GM18517 (cell line): Measurements from ENCODE around the gene PPP2R2C.

Experiments
- ATAC-seq: cut with Tn5 transposase; IDR thresholded peaks from one replicate; pipeline ENCODE4 v1.9.1; 2021; ENCODE audit warnings: mild to moderate bottlenecking, moderate library complexity; ENCODE audit not compliant: unreplicated experiment

The PPP2R2C gene

DNA sequence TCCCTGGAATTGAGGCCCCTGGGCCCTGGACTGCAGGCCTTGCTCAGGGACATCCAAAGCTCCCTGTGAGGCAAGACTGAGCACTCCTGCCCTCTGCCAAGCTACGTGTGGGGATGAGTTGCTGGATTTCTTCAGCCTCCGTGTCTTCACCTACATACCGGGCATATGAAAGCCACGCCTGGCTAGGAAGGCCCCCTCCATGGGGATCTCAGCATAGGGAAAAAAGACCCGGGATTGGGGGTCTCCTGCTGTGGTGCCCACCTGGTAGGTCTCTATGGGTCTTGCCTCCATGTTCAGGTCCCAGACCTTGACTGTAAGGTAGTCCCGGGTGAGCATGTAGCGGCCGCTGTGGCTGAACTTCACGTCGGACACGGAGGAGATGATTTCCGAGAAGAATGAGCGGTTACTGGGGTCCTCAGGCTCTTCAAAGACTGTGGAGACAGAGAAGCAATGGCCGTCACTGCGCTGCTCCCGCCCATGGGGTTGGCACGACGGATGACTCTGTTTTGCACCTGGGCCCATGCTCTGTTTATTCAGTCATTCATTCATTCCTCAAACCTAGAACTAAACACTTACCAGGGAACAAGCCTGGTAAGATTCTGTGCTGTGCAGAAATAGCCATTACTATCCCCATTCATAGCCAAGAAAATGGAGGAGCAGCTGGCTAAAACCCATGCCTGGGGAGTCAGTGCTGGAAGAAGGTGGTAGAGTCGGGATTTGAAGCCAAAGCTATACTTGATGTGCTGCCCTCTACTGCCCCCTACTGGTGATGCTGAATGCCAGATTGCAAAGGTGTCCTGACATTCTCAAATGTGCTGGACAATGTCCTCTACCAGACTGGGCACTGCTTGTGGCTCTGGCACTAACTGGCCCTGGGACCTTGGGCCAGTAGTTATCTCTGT, 138.9 kb downstream of the PPP2R2C start:
- ATAC-seq, result no peak

DNA sequence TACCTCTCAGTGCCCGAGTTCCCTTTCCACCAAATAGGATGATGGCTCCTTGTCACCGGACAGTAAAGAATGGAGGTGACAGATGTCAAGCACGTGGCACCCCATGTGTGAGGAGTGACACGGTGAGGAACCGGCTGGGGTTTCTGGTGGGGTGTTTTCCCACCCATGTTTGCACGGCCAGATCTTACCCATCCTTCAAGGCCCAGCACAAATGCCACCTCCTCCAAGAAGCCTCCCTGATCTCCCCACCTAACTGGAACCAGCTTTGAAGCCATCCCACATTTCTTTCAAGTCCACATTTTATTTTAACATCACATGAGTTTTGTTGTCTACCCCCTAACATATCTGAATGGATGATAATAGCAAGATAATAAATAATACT, 139.8 kb downstream of the PPP2R2C start:
- ATAC-seq, result no peak

DNA sequence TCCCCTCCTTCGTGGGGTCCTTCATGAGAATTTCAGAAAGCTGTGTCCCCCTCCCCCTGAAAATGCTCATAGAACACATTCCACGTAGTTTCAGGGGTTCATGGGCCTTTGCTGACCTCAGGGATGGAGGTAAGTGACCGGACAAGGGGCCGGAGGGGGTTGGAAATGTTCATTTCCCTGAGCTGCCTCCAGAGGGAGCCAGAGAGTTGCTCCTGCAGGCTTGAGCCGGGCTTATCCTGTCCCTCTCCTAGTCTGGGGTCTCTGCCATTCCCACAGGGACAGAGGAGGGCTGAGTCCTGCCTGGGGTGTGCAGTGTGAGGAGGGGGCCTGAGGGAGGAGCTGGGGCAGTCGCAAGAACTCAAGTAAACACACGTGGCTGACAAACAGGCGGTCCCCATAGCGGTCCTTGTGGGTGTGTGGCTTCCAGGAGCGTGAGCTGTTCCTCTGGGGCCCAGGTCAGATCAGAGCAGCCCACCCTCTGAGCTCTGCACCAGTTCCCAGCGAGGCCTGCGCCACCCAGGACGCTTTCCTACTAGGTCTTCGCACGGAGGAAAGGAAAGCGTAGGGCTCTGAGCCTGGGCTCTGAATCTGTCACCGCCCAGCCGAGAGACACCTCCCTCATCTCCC, 140.3 kb downstream of the PPP2R2C start:
- no peak for ATAC-seq

DNA sequence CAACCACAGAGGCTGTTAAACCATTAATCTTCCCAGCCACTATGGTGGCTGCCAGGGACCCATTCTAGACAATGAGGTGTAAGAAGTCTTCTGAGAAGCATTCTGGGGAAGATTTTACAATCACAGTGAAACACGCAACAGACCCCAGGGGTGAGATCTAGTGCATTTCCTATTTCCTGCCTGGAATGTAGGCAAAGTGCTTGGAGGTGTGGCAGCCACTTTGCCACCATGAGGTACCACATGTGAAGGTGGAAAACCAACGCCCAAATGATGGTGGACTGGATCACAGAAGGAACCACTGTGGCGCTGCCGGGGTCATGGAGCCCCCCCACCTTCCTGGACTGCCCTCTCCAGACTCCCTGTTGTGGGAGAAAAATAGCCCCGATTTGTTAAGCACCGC, 140.9 kb downstream of the PPP2R2C start:
- no peak for ATAC-seq

DNA sequence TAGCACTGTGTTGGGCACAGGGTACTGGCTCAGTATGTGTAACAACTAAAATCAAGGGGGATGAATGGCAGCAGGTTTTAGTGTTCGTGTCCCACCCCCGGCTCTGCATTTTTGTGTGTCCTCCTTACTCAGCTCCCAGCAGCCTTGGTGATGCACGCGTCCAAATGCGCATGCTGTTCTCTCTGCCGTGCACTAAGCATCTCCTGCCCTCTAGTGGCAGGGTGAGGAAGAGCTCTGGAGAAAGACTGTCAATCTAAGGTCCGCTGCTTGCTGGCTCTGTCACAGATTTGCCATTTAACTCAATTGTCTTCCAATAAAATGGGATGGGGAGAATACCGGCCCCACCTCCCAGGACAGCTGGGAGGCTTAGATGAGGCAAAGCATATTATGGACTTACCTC, 141.4 kb downstream of the PPP2R2C start:
- ATAC-seq, result no peak

DNA sequence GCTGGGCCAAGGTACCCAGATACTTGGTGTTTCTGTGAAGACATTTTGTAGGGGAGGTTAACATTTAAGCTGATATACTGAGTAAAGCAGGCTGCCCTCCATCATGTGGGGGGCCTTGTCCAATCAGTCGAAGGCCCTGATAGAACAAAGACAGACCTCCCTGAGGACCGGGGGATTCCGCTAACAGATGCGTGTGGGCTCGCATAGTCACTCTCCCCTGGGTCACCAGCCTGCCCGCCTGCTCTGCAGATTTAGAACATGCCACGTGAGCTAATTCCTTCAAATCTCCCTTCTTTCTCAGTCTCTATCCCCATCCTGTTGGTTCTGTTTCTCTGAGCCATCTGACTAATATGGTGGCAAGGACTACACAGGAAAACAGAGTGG, 142.0 kb downstream of the PPP2R2C start:
- ATAC-seq, result no peak

DNA sequence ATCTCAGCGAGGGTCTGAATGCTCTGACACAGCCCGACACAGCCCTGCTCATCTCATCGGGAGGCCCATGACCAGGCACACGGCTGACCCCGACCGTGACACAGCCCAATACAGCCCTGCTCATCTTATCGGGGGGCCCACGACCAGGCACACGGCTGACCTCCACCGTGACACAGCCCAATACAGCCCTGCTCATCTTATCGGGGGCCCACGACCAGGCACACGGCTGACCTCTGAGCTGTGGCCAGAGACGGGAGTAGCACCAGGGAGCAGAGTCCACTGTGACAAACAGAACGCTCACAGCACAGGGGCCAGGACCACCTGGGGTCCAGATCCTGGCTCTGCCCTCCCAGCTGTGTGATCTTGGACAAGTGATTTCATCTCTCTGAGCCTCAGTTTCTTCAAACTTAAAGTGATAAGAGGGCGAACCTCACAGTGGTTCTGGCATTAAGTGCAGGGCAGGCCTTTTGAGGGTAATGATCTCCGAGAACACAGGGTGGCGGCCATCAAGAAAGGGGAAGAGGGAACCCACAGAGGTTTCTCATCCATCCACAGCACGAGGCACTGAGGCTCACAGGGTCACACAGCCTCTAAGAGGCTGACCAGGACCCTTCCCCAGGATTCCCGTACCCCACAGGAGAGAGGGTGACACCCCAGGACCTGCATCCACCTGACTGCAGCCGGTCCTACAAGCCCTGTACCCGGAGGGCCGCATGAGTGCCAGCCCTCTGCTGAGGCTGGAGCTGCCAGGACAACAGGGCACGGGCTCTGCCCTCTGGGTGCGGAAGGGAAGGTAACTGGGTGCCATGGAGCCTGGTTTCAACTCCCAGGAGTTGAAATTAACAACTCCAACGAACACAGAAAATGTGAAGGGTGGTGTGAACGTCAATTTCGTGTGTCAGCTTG, 142.7 kb downstream of the PPP2R2C start:
- no peak for ATAC-seq

DNA sequence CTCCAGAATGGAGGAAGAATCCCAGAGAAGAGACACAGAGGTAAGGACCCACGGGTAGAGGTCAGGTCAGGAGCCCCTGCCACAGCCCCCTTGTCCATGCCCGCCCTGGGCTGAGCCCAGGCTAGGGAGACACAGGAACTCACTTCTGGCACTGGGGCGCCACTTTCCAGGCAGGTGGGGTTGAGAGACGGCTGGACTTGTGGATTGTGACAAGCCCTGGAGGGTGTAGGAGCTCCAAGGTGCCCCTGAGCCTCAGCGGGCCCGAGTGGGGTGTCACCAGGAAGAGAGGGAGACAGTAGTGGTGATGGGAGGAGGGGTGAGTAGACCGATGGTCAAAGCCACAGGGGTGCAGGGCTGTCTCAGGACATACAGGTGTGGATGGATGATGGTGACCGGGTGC, 143.9 kb downstream of the PPP2R2C start:
- no peak for ATAC-seq

DNA sequence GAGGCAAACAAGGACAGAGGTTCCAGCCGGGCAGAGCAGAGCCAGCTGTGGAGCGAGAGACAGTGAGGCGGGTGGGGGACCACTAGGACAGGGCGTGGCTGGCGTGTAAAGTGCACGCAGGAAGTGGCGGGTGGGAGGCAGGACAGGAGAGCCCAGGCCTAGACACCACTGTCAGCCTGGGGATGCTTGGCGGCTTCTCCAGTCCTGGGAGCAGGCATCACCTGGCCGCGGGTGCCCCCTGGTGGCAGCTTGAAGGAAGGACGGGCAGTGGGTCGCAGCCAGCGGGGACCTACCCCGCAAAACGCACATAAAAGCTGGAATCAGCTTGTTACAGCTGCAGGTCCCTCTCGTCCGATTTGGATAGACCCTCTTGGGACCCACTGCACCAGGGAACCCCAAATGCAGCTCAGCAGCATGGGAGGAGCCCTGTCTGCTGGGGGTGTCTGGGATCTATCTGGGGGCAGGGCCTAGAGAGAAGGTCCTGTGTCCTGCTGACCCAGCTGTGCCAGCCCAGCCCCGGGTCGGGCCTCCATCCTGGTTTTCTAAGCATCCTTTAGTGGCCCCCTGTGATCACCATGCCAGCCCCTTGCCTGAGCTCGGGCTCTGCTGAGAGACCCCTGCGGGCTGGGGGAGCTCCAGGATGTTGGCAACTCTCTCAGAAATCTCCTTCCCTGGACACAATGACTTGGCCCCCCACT, 145.0 kb downstream of the PPP2R2C start:
- no peak for ATAC-seq

DNA sequence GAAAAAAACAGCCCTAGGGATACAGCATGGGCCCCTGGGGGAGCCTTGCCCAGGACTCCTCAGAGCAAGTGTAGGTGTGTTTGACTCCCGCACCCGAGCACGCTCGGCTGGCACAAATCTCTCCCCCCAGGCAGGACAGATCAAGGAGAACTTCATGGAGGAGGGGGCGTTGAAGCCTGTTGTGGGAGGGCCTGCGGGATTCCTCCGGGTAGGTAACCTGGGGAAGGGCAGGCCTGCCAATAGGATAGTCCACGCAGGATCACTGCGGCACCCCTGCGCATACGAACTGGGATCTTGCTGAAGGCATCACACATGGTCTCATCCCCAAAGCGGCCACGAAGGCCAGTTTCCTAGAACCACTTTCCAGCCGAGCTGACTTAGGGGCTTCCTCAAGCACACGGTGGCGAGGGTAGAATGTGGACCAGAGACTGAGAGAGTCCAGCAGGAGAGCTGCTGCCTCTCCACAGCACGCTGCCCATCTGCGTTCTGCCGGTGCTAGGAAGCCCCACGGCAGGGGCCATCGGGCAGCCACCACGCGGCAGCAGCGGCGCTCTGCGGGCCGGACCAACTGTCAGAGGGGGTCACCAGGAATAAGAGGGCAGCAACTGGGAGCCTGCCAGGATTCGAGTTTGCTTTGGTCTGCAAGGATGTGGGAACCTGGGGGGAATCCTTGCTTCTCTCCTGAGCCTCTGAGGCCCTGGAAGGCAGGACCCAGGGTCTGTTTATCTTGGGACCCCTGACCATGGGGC, 145.9 kb downstream of the PPP2R2C start:
- ATAC-seq, result no peak

DNA sequence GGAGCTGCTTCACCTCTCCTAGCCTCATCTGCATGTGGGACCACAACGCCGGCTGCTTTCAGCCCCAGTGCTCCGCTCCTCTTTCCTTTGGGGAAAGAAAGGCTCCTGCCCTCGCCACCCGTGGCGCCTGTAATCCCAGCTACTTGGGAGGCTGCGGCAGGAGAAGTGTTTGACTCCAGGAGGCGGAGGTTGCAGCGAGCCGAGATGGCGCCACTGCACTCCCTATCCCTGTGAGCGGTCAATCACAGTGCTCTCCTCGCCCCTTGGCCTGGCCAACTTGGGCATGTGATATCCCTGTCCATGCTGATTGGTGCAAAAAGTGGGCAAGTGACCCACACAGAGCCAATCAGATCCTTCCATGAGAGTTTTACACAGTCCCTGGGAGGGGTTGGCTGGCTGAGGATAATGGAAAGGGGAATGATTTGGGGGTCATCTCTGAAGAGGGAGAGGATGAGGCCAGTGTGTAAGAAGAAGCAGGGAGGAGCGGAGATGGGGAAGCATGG, 146.6 kb downstream of the PPP2R2C start:
- ATAC-seq, result no peak

DNA sequence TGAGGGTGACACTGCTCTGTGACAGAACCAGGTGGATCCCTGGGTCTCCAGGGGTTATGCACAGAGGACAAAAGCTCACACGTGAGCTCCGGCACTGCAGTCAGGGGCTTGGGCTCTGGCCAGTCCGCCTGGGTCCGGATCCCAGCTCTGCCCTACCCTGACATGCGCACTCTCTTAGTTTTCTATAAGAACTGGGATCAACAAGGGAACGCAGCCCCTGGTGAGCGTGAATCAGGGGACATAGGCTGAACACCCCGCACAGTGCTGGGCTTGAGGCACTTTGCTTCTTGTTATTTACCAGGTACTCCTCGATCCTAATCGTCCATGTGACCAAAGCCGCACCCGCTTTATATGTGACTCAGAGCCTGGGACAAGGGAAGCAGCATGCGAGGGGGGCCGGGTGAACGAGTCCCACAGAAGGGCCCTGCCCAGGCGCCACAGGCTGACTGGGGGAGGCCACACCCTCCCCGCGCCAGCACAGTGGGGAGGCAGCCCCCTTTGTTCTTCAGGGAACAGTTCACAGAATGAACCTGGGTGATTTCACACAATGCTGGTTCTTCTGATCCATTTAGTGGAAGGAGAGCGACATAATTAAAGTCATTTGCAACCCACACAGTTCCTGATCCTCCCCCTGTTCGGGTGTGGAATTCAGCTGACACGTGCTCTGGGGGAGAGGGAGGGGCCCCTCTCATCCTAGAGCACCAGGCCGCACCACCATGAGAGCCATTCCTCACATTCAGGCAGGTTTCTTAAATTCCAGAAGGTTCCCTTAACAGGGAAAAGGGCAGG, 147.2 kb downstream of the PPP2R2C start:
- no peak for ATAC-seq

DNA sequence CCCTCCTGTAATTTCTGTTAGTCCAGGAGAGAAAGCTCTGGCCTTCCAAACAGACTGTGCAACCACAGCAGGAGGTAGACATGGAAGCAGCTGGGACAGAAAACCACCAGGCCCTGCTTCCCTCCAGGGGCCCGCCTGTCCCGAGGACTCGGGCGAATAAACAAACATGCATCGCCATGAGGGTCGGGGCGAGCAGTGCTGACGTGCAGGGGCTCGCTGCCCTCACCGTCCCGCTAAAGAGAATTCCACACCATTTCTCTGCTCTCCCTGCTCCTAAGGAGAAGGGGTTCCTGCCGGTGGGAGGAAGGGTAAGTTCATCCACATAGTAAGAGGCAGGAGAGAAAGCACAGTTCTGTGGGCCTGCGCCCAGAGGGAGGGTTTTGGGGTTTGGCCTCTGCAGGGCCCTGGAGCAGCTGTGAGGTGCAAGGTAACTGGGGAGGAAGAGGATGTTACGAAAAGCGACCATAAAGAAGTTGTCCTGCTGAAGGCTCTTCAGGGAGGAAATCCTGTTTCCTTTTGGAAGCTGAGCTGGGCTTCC, 147.9 kb downstream of the PPP2R2C start:
- ATAC-seq, result no peak

DNA sequence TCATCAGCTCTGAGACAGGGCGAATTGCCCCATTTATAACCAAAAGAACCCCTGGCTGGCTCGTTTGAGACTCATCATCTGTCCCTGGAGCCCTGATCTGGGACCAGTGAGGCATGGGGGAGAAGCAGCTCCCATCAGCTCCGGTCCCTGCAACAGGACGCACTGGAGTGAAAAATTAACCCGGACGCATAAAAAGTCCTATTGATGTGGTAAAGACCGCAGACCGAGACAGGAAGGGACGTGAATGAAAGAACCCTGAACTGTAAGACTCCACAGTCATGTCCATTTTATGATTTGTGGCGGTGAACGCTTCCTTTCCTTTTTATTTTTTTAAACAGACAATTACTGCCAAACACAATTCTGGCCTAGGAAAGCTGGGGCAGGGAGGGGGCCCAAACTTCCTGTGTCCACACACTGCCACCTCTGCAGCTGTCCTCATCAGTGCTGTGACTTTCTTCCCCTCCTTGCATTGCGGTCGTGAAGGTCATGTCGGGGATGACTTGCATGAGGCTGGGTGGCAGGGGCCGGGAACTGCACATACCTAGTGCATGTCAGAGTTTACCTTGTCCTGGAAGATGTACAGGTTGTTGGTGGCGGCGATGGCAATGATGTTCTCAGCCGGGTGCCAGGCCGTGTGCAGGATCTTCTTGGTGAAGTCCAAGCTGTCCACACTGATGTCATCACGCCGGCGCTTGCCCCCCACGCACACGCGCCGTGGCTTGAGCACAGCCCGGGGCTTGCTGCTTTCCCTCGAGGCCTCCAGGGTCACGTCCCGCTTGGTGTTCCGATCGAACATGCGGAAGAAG, 149.4 kb downstream of the PPP2R2C start:
- ATAC-seq, result no peak

DNA sequence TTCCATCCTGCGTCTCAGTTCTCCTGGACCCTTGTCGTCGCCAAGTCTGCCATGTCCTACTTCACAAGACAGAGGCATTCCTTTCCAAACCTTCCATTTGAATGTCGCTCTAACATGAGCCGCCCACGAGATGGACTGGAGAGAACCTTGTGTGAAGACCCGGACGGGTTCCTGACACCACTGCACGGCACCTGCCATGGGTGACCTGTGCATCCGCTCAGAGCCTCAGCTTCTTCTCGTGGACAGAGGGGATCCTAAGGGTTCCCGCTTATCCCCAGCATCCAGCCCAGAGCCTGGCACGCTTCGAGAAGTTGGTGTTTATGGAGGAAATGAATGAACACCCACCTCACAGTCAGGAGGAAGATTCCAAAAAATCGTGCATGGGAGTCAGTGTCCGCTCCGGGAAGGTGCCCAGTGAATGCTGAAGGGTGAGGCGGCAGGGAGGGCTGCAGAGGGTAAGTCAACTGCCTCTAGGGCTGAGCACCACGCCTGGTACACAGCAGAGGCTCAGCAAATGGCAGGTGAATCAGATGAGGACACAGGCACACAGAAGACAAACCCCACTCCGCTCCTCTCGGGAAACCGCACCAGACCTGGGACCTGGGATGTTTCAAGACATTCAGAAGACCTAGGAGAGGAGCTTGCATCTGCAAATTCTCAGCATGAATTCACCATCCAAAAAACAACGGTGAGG, 150.2 kb downstream of the PPP2R2C start:
- ATAC-seq, result no peak

DNA sequence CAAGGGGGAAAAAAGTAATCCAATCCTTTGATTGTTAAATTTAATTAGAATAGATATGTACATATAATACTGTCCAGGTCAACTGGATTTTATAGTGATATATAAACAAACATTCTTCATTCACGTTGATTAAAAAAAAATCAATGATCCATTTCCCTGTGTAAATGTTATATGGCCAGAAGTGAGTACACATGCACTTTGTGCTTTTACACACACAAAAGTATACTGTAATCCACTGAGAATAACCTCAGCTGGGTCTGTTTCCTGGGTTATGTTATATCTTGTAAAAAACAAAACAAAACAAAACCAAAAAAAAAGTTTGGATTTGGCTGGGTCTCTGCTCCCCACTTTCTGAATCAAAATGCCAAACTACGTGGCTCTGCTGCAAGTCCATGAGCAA, 151.1 kb downstream of the PPP2R2C start:
- no peak for ATAC-seq

DNA sequence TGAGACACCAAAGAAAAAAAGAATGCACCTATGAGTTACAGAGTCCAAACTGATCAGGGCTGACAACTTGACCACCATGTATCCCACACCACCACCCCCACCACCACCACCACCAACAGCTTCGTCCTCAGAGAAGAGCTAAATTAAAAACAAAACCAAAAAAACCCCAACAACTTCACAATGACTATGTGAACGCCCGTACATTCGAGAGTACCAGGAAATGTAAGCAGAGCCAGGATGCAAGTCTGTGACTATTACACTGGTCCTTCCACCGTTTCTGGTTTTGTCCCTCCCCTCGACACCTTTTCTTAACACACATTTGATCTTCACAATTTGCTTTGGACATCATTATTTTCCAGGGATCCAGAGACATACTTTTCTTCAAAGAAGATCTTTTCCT, 151.8 kb downstream of the PPP2R2C start:
- ATAC-seq, result no peak
